Activated T-cell treated with anti-CD3 and anti-CD28 coated beads, Interleukin-2, amount 50 U/mL, for 72 hours (primary cell): ENCODE data around the gene CDX1. TPM values are rescaled to one million over a fixed set of nuclear protein-coding genes. Genes with fewer than 3 reads are reported as not detected.
"Not testable (repeated sequence)": the region's sequence is repeated elsewhere in the genome, so short reads cannot be mapped to it uniquely, and the experiment has no call there.

Experiments
- ATAC-seq, 2 donors: fragments of 150-1000 bp; cut with Tn5 transposase; replicated peaks in 1 of 2; 2 replicates each; pipeline ENCODE4 v1.10.0; 2021; ENCODE audit warnings: moderate library complexity in 2 of 2, mild to moderate bottlenecking in 1 of 2
- DNase-seq, 2 donors: peaks; one replicate each; pipeline ENCODE4 v3.0.0; 2021 to 2022; ENCODE audit warnings: mixed read lengths in 1 of 2
- H3K27ac Mint-ChIP-seq: one replicate; pipeline ENCODE4 v1.8.0; 2022; ENCODE audit warnings: mild to moderate bottlenecking, moderate library complexity, mixed read lengths
- H3K27me3 Mint-ChIP-seq: one replicate; pipeline ENCODE4 v1.8.0; 2022; ENCODE audit warnings: low read depth, mixed read lengths
- H3K36me3 Mint-ChIP-seq, 2 donors: one replicate each; pipeline ENCODE4 v1.8.0; 2022; ENCODE audit warnings: mixed read lengths in 2 of 2, mild to moderate bottlenecking in 1 of 2; ENCODE audit not compliant: insufficient read depth in 2 of 2
- H3K4me1 Mint-ChIP-seq: one replicate; pipeline ENCODE4 v1.8.0; 2022; ENCODE audit warnings: low read depth, mixed read lengths
- H3K4me3 Mint-ChIP-seq, 2 donors: one replicate each; pipeline ENCODE4 v1.8.0; 2022; ENCODE audit warnings: mild to moderate bottlenecking in 2 of 2, mixed read lengths in 2 of 2, moderate library complexity in 2 of 2
- H3K9me3 Mint-ChIP-seq, 2 donors: one replicate each; pipeline ENCODE4 v1.8.0; 2022; ENCODE audit warnings: mixed read lengths in 2 of 2
- total RNA-seq, 2 donors: library from RNA; stranded (reverse); gene quantifications; one replicate each; pipeline ENCODE4 v1.2.3, GENCODE V29; 2022

CDX1 gene
- total RNA-seq, 2 donors from 2014 or later, result not detected

DNA sequence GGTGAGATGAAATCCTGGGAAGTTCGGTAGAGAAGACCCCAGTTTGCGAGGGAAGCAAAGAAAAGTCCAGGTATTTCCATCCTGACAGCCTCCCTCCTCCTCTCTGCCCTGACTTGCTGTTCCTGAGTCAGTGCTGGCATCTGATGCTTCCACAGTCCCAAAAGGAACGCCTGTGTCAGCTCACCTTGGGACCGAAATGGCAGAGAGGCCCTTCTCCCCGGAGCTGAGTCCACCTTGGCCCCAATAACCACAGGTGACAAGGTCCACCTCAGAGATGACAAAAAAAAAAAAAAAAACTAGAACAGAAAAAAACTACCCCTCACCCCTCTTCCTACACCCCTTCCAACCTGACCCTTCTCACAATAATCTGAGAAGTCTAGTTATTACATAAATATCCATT, 54.9 kb downstream of the CDX1 start:
- no peak for ATAC-seq
- H3K36me3 Mint-ChIP-seq, result no peaks in the 10 kb centered on the region
- H3K27ac Mint-ChIP-seq, result no peak overlapping the region
- H3K4me1 Mint-ChIP-seq, result no peaks in the 10 kb centered on the region
- no peaks in the 10 kb centered on the region for H3K9me3 Mint-ChIP-seq
- DNase-seq, result no peak
- no peak overlapping the region for H3K4me3 Mint-ChIP-seq
- H3K27me3 Mint-ChIP-seq, result peaks cover 13% of the 10 kb centered on the region

DNA sequence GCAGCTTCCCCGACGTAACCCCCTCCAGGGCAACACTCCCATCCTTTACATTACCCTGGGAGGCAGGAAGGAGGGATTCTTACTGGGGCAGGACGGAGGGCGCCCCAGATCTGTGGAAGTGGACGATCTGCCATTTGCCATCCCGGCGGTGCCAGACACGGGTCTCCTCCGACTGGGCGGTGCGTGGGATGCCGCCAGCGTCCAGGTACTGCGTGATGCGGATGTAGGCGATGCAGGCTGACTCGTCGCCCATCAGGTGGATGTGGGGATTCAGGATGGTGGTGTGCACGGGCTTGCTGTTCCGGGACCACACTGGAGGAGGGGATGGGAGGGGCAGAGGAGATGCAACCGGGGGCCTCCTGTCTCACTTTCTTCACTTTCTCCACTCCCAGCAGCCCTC, 56.3 kb downstream of the CDX1 start:
- Mint-ChIP-seq H3K27ac (no peak overlapping the region), H3K4me1 (no peaks in the 10 kb centered on the region), H3K27me3 (no peaks in the 10 kb centered on the region), H3K36me3 (no peaks in the 10 kb centered on the region), H3K9me3 (no peaks in the 10 kb centered on the region), H3K4me3 (no peak overlapping the region)
- DNase-seq, result no peak
- no peak for ATAC-seq

DNA sequence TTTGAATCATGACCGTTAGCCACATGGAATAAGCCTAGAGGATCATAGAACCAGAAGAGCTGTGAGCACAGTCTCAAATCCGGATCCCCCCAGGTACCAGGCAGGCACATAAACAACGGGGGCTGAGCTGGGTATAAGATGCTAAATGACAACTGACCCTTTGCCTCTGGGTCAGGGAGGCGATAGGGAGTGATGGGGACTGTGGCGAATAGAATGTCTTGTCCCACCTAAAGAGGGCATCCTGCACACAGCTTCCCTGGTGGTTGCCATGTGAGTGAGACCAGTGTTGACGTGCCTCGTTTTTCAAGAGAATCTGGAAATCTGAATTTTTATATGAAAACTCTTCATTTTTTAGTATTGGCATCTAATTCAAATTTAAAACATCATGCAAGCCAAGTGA, 56.9 kb downstream of the CDX1 start:
- H3K27ac Mint-ChIP-seq, result no peak overlapping the region
- no peaks in the 10 kb centered on the region for H3K27me3 Mint-ChIP-seq
- H3K4me3 Mint-ChIP-seq, result no peak overlapping the region
- DNase-seq (no peak), ATAC-seq (no peak)
- H3K4me1 Mint-ChIP-seq, result no peaks in the 10 kb centered on the region
- no peaks in the 10 kb centered on the region for H3K36me3 Mint-ChIP-seq
- no peaks in the 10 kb centered on the region for H3K9me3 Mint-ChIP-seq

DNA sequence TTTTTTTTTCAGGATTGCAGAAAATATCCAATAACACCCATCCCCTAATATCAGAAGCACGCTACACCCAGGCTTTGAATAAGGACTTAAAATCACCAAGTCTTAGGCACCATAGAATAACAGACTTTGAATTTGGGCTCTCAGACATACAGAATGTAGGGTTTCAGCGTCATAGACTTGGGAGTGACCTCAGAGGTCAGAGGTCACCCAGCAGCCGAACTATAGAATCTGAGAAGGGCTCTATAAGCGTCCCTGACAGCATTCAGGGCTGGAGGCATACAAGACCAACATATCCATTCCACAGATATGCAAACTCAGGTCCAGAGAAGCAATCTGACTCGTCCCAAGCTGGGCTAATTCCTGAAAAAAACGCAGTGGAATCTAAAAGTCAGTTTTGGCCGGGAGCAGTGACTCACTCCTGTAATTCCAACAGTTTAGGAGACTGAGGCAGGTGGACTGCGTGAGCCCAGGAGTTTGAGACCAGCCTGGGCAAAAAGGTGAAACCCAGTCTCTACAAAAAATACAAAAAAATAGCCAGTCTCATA, 58.0 kb downstream of the CDX1 start:
- H3K36me3 Mint-ChIP-seq, result no peaks in the 10 kb centered on the region
- H3K27ac Mint-ChIP-seq, result no peak overlapping the region
- no peak overlapping the region for H3K4me3 Mint-ChIP-seq
- H3K9me3 Mint-ChIP-seq, result no peaks in the 10 kb centered on the region
- no peak for ATAC-seq
- no peaks in the 10 kb centered on the region for H3K4me1 Mint-ChIP-seq
- no peaks in the 10 kb centered on the region for H3K27me3 Mint-ChIP-seq
- no peak for DNase-seq

- no peaks in the 10 kb centered on the region for H3K9me3 Mint-ChIP-seq
Observed at GRCh38 chr5:150227036-150227435, 60.5 kb downstream of the CDX1 start.

DNA sequence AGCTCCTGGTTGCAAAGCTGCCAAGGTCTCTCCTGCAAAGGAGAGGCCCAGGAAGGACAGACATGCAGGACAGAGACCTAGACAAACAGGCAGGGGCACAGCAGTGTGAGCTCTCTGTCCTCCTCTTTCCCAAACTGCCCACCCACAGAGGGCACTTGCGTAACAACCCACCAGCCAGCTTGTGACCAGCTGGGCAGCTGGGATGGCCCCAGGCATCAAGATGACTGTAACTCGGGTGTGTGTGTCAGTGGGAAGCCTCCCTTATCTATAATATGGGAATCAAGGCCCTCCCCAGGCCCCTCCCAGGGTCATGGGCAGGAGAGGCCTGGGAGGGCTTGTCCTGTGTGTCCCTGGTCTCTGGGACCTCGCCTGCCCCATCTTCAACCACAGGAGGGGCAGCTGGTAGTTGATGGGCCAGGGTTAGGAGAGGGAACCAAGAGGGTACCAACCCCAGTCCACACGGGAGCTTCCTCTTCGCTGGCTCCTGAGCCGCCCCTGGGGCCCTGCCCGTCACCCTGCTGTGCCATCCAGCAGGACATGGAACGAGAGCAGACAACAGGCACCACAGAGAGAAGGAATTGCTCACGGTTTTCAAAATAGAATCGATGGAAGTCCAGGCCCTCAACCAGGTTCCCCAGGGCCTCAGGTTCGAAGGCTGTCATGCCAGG, 61.2 kb downstream of the CDX1 start:
- Mint-ChIP-seq H3K27ac (no peak overlapping the region), H3K36me3 (no peaks in the 10 kb centered on the region), H3K4me1 (no peaks in the 10 kb centered on the region), H3K27me3 (no peaks in the 10 kb centered on the region), H3K4me3 (no peak overlapping the region), H3K9me3 (no peaks in the 10 kb centered on the region)
- DNase-seq (no peak), ATAC-seq (no peak)

More at GRCh38 chr5:150227036-150227435, 60.5 kb downstream of the CDX1 start:
- H3K4me3 Mint-ChIP-seq, result no peak overlapping the region
- no peaks in the 10 kb centered on the region for H3K4me1 Mint-ChIP-seq
- H3K27me3 Mint-ChIP-seq, result no peaks in the 10 kb centered on the region
- ATAC-seq (no peak), DNase-seq (no peak)
- H3K36me3 Mint-ChIP-seq, result no peaks in the 10 kb centered on the region
- no peak overlapping the region for H3K27ac Mint-ChIP-seq

GRCh38 chr5:150229571-150229970, 63.0 kb downstream of the CDX1 start:
- Mint-ChIP-seq H3K27me3 (no peaks in the 10 kb centered on the region), H3K9me3 (no peaks in the 10 kb centered on the region), H3K27ac (no peak overlapping the region), H3K4me1 (no peaks in the 10 kb centered on the region), H3K36me3 (no peaks in the 10 kb centered on the region), H3K4me3 (no peak overlapping the region)
- ATAC-seq, result no peak
- DNase-seq, result no peak

DNA sequence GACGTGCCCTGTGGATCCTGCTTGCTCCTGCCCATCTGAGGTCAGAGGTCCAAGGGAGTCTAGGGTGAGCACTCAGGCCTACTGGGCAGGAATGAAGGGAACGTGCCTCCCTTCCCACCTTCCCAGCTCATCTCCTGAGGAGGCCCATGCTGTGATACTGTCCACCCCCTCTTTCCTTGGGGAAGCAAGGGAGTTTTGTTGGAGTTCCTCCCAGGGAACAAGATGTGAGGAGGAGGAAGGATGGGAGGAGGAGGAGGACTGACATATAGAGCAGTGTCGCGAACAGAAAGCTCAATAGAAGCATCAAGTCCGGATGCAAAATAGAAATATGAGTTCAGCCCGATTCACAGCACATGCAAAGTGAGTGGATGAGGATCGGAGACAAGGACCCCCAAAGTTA, 64.3 kb downstream of the CDX1 start:
- no peak overlapping the region for H3K27ac Mint-ChIP-seq

DNA sequence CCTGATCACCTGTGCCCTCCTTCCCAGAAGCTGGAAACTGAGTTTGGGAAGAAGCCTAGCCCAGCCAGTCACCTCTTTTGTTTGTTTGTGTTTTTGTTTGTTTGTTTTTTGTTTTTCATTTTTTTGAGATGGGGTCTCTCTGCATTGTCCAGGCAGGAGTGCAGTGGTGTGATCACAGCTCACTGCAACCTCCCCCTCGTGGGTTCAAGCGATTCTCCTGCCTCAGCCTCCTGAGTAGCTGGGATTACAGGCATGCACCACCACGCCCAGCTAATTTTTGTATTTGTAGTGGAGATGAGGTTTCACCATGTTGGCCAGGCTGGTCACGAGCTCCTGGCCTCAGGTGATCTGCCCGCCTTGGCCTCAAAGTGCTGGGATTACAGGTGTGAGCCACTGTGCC, 67.1 kb downstream of the CDX1 start:
- not testable (repeated sequence) for H3K9me3 Mint-ChIP-seq, H3K4me1 Mint-ChIP-seq, H3K27ac Mint-ChIP-seq, DNase-seq, H3K4me3 Mint-ChIP-seq, H3K36me3 Mint-ChIP-seq, ATAC-seq, H3K27me3 Mint-ChIP-seq

More for the DNA sequence above, 64.3 kb downstream of the CDX1 start:
- ATAC-seq (no peak), DNase-seq (no peak)
- Mint-ChIP-seq H3K36me3 (no peaks in the 10 kb centered on the region), H3K27me3 (no peaks in the 10 kb centered on the region), H3K9me3 (no peaks in the 10 kb centered on the region), H3K4me1 (no peaks in the 10 kb centered on the region), H3K4me3 (no peak overlapping the region)

Other genes with a start within 250 kb of the CDX1 start
- gene PDE6A, start 222.0 kb upstream of the CDX1 start, total RNA-seq, result under 1 TPM in 1 of 2 donors, not detected in 1; 0.05 TPM
- gene SLC26A2, start 206.0 kb upstream of the CDX1 start, total RNA-seq, result 1 to 10 TPM; 7.5 to 8.0 TPM
- 1 to 10 TPM; 2.6 to 3.1 TPM for gene TIGD6, start 166.1 kb upstream of the CDX1 start, total RNA-seq
- 10 to 100 TPM; 32.2 to 34.6 TPM for gene HMGXB3, start 166.0 kb upstream of the CDX1 start, total RNA-seq
- 1 to 10 TPM; 1.2 to 1.8 TPM for gene CSF1R, start 80.2 kb upstream of the CDX1 start, total RNA-seq
- 1 to 10 TPM in 1 of 2 donors, under 1 TPM in 1; 0.34 to 1.1 TPM for gene PDGFRB, start 10.9 kb upstream of the CDX1 start, total RNA-seq
- gene SLC6A7, start 23.3 kb downstream of the CDX1 start, total RNA-seq, result not detected
- gene CAMK2A, start 123.0 kb downstream of the CDX1 start, total RNA-seq, result not detected
- gene ARSI, start 136.1 kb downstream of the CDX1 start, total RNA-seq, result not detected
- gene TCOF1, start 190.9 kb downstream of the CDX1 start, total RNA-seq, result 10 to 100 TPM; 55.5 to 62.3 TPM
- 100 to 1,000 TPM; 363 to 455 TPM for gene CD74, start 246.1 kb downstream of the CDX1 start, total RNA-seq